ENCODE measurements around the gene BAAT.

- no peak for TF ChIP-seq POLR2AphosphoS5 (IDR thresholded peaks at IDR 0.05; ENCODE audit: low read depth, low read length)
- no peak for TF ChIP-seq POLR2A (IDR thresholded peaks at IDR 0.05; ENCODE audit: low read depth, low read length)
- TF ChIP-seq TAF1 (IDR thresholded peaks at IDR 0.05; ENCODE audit: low read depth, low read length) = no peak
- TF ChIP-seq POU2F2 (IDR thresholded peaks at IDR 0.05; ENCODE audit: low read depth, low read length) = no peak
- no peak for TF ChIP-seq PAX5 (IDR thresholded peaks at IDR 0.05; ENCODE audit: insufficient read depth, low read length, severe bottlenecking)
Measured at GRCh38 chr9:101342595-101342994, 42.2 kb downstream of the BAAT start.
